Psoas muscle (tissue), 8 donors: ENCODE data around the gene RGS8. TPM values are rescaled to one million over a fixed set of nuclear protein-coding genes. Genes with fewer than 3 reads are reported as not detected.

ENCODE experiments used
- ATAC-seq, 4 donors: fragments of 200-7000 bp; cut with Tn5 transposase; one replicate each; pipeline ENCODE4 v1.9.1; 2020; ENCODE audit warnings: moderate library complexity in 3 of 4, mild to moderate bottlenecking in 2 of 4
- DNase-seq, 2 donors: peaks; one replicate each; pipeline ENCODE4 v3.0.0-alpha.2; 2020
- H3K27ac ChIP-seq: fragments of 200-600 bp; one replicate; pipeline ENCODE4 v1.8.0; 2022
- H3K27me3 ChIP-seq, 3 donors: fragments of 200-600 bp in 1 of 3; one replicate each; pipeline versions ENCODE4 v1.6.1 to v1.8.0; 2013 to 2022; ENCODE audit warnings: low read length in 2 of 3, mild to moderate bottlenecking in 2 of 3, moderate library complexity in 1 of 3; ENCODE audit not compliant: insufficient read depth in 3 of 3
- H3K36me3 ChIP-seq, 2 donors: fragments of 200-600 bp in 1 of 2; one replicate each; pipeline versions ENCODE4 v1.6.1 to v1.8.0; 2013 to 2022; ENCODE audit warnings: low read depth in 1 of 2, mild to moderate bottlenecking in 1 of 2, moderate library complexity in 1 of 2; ENCODE audit not compliant: insufficient read depth in 1 of 2
- H3K4me1 ChIP-seq: fragments of 200-600 bp; one replicate; pipeline ENCODE4 v1.8.0; 2022
- H3K4me3 ChIP-seq: fragments of 200-600 bp; one replicate; pipeline ENCODE4 v1.8.0; 2022; ENCODE audit warnings: mild to moderate bottlenecking
- H3K9me3 ChIP-seq: fragments of 200-600 bp; one replicate; pipeline ENCODE4 v1.8.0; 2022
- CTCF ChIP-seq: fragments of 200-600 bp; IDR thresholded peaks from one replicate; pipeline ENCODE4 v1.8.0; 2022; ENCODE audit warnings: antibody characterized with exemption
- WGBS, 3 donors: extraction: QIAGEN DNeasy Blood & Tissue Kit; methylation state at CpG; one replicate each; pipeline versions ENCODE4 v1.1.6 to v1.1.7; 2013; 5-methylcytosine and 5-hydroxymethylcytosine counted together
- intact Hi-C, 2 donors: fragments of 100-400 bp; cut with DNase I; formaldehyde crosslinking; loops; one replicate each; pipeline versions ENCODE4 v1.11.0 to v1.14.2; 2022
- polyA plus RNA-seq, 3 donors: library from polyadenylated mRNA; stranded (reverse); fragments of 200-250 nt; gene quantifications; one replicate each; pipeline ENCODE4 v1.2.3, GENCODE V29; 2013
- total RNA-seq, 4 donors: library from RNA; stranded (reverse); fragmentation: NEBNext Ultra II Directional in 2 of 4; extraction: Animal tissue kit (Norgen Biotek cat#: 25700) in 2 of 4; gene quantifications; one replicate each; pipeline versions ENCODE4 v1.2.1 to v1.2.4, GENCODE V29; 2021 to 2023
- donor health status: healthy with polysubstance abuse.
- donor health status: DM: no; HTN: no; CAD: no; lungs with moderate emphysema.
- donor health status: Bipolar disorder and iron deficiency.
- donor health status: healthy.
- donor health status: DM: yes; HTN: yes; CAD: no.
- donor health status: DM: no; HTN: no; CAD: no.
- donor health status: DM: no; HTN: no; CAD: no.
- donor health status: DM: yes; HTN: yes; CAD: no.

The RGS8 gene
- total and polyA plus RNA-seq, 7 donors = under 0.01 to 0.01 TPM; not detected in 5

DNA sequence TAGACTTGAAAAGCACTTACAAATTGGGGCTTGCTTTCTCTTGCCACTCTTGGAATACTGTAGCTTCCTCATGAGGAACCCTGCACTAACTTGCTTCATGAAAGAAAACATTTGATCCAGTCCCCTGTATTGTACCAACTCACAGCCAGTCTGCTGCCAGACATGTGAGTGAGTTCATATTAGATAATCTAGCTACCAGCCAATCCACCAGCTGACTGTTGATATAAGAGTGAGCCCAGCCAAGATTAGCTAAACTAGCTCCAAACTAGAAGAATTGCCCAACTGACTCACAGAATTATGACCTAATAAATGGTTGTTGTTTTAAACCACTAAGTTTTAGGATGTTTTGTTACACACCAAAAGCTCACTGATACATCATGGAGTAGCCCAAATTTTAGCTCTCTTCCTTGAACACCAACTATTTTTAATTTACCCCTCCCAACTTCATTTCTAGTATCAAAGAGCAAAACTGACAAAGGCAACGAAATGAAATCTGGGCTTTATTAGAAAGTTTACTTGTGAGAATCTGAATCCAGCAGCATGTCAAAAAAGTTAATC lies 6.6 kb upstream of the RGS8 start:
- no peak for TF ChIP-seq CTCF

GRCh38 chr1:182688436-182689205 lies 4.2 kb upstream of the RGS8 start:
- no peaks in the 10 kb centered on the region for H3K9me3 ChIP-seq
- TF ChIP-seq CTCF = no peak
- no peak overlapping the region for H3K27ac ChIP-seq
- peaks cover 0 to 7% (median 2%) of the 10 kb centered on the region in 3 donors for H3K27me3 ChIP-seq
- no peaks in the 10 kb centered on the region for H3K36me3 ChIP-seq
- H3K4me1 ChIP-seq = no peaks in the 10 kb centered on the region
- WGBS, 3 donors = 82 to 86% (median 85%) methylated on average over 8 of the region's 8 CpGs
- H3K4me3 ChIP-seq = no peak overlapping the region
- intact Hi-C loops = no loop called here
- ATAC-seq = no peak
- DNase-seq = no peak

More for the DNA sequence above, 6.6 kb upstream of the RGS8 start:
- 48 to 67% (median 56%) methylated on average over 1 of the region's 1 CpG for WGBS, 3 donors
- ATAC-seq (no peak), DNase-seq (no peak)
- Histone ChIP-seq H3K27me3 (no peaks in the 10 kb centered on the region), H3K9me3 (no peaks in the 10 kb centered on the region), H3K4me1 (no peaks in the 10 kb centered on the region), H3K36me3 (no peaks in the 10 kb centered on the region), H3K27ac (no peak overlapping the region), H3K4me3 (no peak overlapping the region)
- intact Hi-C loops = no loop called here

DNA sequence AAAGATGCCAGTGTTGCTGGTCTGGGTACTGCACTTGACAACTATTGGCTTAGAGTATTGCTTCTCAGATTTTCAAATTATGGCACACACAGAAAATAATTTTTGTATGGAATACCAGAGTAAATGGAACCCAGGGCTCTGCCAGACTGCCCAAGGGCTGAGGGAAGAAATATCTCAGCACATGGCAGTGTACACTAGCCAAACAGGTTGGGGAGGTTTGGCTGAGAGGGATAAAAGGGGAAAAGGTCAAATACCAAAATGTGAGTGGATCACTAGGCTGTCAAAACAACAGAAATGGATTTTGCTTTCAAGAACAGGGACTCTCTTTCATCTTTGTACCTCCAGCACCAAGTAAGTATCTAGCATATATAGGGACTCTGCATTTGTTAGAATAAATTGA lies 3.0 kb upstream of the RGS8 start:
- Histone ChIP-seq H3K4me1 (no peaks in the 10 kb centered on the region), H3K9me3 (no peaks in the 10 kb centered on the region), H3K4me3 (no peak overlapping the region), H3K27ac (no peak overlapping the region), H3K27me3 (peaks cover 0 to 8% (median 2%) of the 10 kb centered on the region in 3 donors), H3K36me3 (no peaks in the 10 kb centered on the region)
- ATAC-seq (no peak), DNase-seq (no peak)
- intact Hi-C loops = no loop called here
- no peak for TF ChIP-seq CTCF

DNA sequence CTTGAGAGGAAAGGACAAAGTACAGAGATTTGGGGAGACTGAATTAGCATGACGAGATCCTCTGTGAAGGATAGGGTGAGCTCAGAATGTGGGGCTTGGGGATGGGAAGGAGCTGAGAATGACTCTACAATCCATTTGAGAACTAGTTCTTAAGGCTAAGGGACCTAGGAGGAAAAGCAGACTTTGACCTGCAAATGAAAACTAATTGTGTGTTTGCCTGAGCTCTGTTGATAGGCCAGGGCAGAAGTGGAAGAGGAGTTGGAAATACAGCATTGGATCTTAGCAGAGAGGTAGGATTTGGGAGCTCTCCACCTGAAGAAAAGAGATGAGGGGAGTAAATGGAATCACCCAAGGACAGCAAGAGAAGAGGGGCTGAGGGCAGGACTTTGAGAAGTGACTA lies 2.1 kb upstream of the RGS8 start:
- no peak overlapping the region for H3K4me3 ChIP-seq
- 100% methylated on average over 1 of the region's 1 CpG for WGBS, 3 donors

More for the DNA sequence above, 2.1 kb upstream of the RGS8 start:
- no peak for ATAC-seq
- DNase-seq = no peak
- Histone ChIP-seq H3K4me1 (no peaks in the 10 kb centered on the region), H3K9me3 (no peaks in the 10 kb centered on the region), H3K27ac (no peak overlapping the region), H3K27me3 (peaks cover 0 to 8% (median 2%) of the 10 kb centered on the region in 3 donors), H3K36me3 (no peaks in the 10 kb centered on the region)
- intact Hi-C loops = no loop called here
- no peak for TF ChIP-seq CTCF
